ENCODE results near the gene DESI2. TPM values are rescaled to one million over a fixed set of nuclear protein-coding genes. Genes with fewer than 3 reads are reported as not detected.

The DESI2 gene
- total RNA-seq, 6 experiments from 2014 or later: 7.0 to 14.2 (median 9.9) TPM

DNA sequence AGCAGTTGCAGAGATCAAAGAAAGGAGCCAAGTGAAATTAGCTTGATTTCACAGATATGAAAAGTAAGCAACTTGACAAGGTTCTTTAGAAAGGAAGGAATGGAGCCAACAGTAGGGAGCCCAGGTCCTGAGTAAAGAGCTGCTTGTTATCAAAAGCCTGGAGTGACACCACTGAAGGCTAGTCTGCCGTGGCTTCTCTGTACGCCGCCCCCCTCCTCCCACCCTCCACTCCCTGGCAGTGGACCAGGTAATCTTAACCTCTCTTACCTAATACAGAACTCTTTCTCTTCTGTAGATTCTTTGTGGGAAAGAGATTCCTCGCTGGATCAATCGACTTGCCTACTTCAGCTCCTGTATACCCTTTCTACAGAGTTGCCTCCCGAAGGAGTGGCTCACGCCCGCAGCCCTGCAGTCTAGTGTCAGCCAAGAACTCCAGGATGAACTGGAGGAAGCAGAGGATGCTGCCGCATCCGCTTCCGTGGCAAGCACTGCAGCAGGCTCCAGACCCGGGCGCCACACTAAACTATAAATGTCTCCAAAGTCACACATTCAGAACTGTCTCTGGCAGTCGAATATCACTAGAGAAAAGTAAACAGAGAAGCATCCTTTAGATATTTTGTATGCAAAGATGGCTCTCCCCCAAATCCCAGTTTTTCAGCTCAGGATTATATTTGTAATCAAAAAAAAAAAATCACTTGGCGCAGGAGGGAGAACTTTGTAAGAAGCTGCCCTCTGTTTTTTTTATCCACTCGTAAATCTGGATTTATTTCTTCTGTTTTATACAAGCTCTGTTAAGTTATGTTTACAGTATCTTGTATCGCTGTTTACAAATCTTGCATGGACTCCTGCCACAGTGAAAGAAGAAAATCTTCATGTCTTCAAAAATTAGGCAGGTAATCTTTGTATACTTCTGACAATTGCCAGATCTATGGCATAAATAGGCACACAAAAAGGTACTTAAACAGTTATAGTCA, 52.6 kb downstream of the DESI2 start:
- ATAC-seq: peak; percentile 27 to 51 (median 44)
- no peaks in the 10 kb centered on the region for H3K4me1 ChIP-seq
- DNase-seq: no peak

GRCh38 chr1:244709076-244709475, 56.1 kb downstream of the DESI2 start:
- no peak overlapping the region for H3K27ac ChIP-seq
- H3K9me3 ChIP-seq: no peaks in the 10 kb centered on the region
- H3K4me1 ChIP-seq: no peaks in the 10 kb centered on the region
- no peak overlapping the region for H3K4me3 ChIP-seq
- no peaks in the 10 kb centered on the region for H3K27me3 ChIP-seq
- DNase-seq (no peak), ATAC-seq (no peak)
- 88% methylated on average over 5 of the region's 8 CpGs for WGBS (ENCODE audit: insufficient coverage, low coverage, low lambda C conversion rate, missing lambda C conversion rate)
- H3K36me3 ChIP-seq: peaks cover 0 to 5% (median 4%) of the 10 kb centered on the region in 4 donors
- TF ChIP-seq CTCF (IDR thresholded peaks at IDR 0.05) (no peak), POLR2A (IDR thresholded peaks at IDR 0.05) (no peak)
- intact Hi-C loops (cut with DNase I): no loop called here

More for the DNA sequence above, 52.6 kb downstream of the DESI2 start:
- WGBS (ENCODE audit: insufficient coverage, low coverage, low lambda C conversion rate, missing lambda C conversion rate): 67% methylated on average over 11 of the region's 17 CpGs
- no peaks in the 10 kb centered on the region for H3K27me3 ChIP-seq
- intact Hi-C loops (cut with DNase I): no loop called here
- no peak overlapping the region for H3K27ac ChIP-seq
- peaks cover 0 to 8% (median 5%) of the 10 kb centered on the region in 4 donors for H3K36me3 ChIP-seq
- H3K9me3 ChIP-seq: no peaks in the 10 kb centered on the region
- no peak for TF ChIP-seq CTCF (IDR thresholded peaks at IDR 0.05)
- TF ChIP-seq POLR2A (IDR thresholded peaks at IDR 0.05): no peak
- H3K4me3 ChIP-seq: no peak overlapping the region

DNA sequence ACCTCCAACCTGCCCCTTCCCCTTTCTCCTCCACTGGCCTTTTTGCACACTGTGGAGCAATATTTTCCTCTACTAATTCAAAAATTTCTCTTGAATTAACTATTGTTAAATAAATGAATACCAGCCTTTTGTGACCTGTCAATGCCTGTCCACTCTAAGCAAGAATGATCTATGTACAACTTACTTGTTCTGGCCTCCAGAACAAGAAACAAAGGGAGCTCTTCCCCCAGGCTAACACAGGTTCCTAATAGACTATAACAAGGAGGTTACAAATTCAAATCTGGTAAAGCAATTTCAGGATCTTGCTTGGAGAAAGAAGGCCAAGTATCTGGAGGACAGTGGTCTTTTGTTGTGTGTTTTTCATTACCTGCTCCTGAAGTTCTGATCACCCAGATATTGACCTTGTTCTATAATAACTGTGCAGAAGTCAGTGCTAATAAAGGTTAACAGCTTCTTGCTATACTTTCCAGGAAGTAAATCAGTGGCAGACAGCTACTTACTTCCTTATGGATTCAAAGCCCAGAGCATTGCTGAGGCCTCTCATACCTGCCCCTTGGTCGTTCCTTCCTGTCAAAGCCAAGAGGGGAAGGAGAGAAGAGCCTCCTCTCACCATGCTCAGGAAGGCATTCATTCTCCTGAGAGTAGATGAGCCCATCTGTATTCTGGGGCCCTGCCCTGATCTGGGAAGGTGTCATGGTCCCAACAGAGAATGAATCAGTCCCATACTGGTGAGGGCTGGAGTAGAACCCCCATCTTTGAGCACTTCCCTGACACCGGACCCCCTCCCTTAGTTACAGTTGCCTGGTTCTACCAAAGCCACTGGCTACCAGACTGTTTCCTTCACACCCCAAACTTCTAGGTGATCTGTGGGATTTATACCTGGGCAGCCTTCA, 56.8 kb downstream of the DESI2 start:
- intact Hi-C loops (cut with DNase I): no loop called here
- TF ChIP-seq CTCF (IDR thresholded peaks at IDR 0.05) (no peak), POLR2A (IDR thresholded peaks at IDR 0.05) (no peak)

GRCh38 chr1:244710474-244711062, 57.6 kb downstream of the DESI2 start:
- Histone ChIP-seq H3K4me1 (no peaks in the 10 kb centered on the region), H3K36me3 (peaks cover 0 to 5% (median 4%) of the 10 kb centered on the region in 4 donors), H3K27me3 (no peaks in the 10 kb centered on the region), H3K27ac (no peak overlapping the region), H3K4me3 (no peak overlapping the region), H3K9me3 (no peaks in the 10 kb centered on the region)
- ATAC-seq: no peak
- no peak for DNase-seq
- TF ChIP-seq POLR2A (IDR thresholded peaks at IDR 0.05): no peak
- TF ChIP-seq CTCF (IDR thresholded peaks at IDR 0.05): no peak
- 83% methylated on average over 2 of the region's 2 CpGs for WGBS (ENCODE audit: insufficient coverage, low coverage, low lambda C conversion rate, missing lambda C conversion rate)
- intact Hi-C loops (cut with DNase I): no loop called here

More for the DNA sequence above, 56.8 kb downstream of the DESI2 start:
- DNase-seq (no peak), ATAC-seq (peak in 1 of 4 donors; percentile 18)
- no peak overlapping the region for H3K4me3 ChIP-seq
- peaks cover 0 to 5% (median 4%) of the 10 kb centered on the region in 4 donors for H3K36me3 ChIP-seq
- whole genome bisulfite sequencing (ENCODE audit: insufficient coverage, low coverage, low lambda C conversion rate, missing lambda C conversion rate): no CpG with 5 or more reads among the region's 2 CpGs
- no peak overlapping the region for H3K27ac ChIP-seq
- no peaks in the 10 kb centered on the region for H3K27me3 ChIP-seq
- no peaks in the 10 kb centered on the region for H3K9me3 ChIP-seq
- no peaks in the 10 kb centered on the region for H3K4me1 ChIP-seq
